HG03095 (cell line): Measurements from ENCODE around the gene PATJ.
"Not testable (repeated sequence)": the region's sequence is repeated elsewhere in the genome, so short reads cannot be mapped to it uniquely, and the experiment has no call there.

ENCODE experiments used
- ATAC-seq: cut with Tn5 transposase; IDR thresholded peaks from one replicate; pipeline ENCODE4 v1.9.1; 2021; ENCODE audit warnings: moderate library complexity; ENCODE audit not compliant: unreplicated experiment

The PATJ gene

DNA sequence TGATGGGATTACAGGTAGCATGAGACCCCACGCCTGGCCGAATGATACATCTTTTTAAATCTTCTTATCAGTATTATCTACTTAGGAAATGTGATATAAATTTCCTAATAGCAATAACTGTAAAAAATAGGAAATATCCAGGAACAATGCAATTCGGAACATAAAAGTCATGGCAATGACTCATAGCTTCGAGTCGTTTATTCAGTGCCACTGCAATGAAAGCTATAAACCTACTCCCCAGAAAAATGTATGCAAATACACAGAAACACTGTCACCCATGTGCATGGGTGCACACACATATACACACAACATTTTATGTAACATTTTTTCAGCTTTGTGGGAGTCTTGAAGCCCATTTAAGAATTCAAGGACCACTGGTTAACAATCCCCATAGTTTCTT is 194.6 kb downstream of the PATJ start:
- ATAC-seq, result no peak

DNA sequence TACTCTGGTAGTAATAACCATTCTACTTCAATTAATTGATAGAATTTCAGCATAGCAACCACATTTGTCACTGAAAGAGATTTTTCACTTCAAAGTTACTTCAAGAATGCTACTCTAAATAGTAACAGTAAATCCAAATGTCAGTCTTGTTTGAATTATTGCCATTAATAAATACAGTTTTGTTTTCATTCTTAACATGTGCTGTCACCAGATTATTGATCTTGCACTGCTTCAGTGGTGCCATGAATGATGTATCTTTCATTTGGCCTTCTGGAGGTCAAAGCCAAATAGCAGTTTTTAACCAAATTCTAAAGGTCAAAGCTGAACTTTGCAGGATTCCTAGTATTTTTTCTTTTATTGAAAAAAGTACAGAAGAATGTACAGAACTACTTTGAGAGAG is 199.5 kb downstream of the PATJ start:
- no peak for ATAC-seq

DNA sequence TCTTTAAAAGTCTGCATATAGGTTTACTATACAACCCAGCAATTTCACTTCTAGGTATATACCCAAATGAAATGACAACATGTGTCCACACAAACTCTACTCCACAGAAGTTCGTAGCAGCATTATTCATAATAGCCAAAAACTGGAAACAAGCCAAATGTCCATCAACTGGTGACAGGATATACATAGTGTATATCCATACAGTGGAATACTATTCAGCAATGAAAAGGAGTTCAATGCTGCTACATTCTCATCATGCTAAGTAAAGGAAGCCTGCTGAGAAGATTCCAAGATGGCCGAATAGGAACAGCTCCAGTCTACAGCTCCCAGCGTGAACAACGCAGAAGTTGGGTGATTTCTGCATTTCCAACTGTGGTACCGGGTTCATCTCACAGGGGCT is 200.6 kb downstream of the PATJ start:
- ATAC-seq, result no peak

DNA sequence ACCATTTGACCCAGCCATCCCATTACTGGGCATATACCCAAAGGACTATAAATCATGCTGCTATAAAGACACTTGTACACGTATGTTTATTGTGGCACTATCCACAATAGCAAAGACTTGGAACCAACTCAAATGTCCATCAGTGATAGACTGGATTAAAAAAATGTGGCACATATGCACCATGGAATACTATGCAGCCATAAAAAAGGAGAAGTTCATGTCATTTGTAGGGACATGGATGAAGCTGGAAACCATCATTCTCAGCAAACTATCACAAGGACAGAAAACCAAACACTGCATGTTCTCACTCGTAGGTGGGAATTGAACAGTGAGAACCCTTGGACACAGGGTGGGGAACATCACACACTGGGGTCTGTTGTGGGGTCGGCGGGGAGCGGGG is 206.4 kb downstream of the PATJ start:
- not testable (repeated sequence) for ATAC-seq

DNA sequence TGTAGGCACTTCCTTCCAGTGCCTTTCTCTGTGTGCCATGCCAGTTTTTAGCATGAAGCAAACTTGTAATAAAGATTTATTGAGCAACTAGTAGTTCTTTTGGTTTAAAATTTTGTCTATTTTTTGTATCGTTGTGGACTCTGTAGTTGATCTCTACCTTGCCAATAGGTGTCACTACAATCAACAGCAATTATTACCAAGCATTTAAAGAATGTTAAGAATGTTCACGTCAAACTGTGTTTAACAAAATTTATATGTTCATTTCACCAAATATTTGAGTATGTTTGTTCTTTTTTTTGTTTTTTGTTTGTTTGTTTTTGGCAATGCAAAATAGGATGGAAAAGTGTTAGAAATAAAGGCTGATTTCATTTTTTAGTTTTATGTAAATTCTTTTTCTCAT is 208.1 kb downstream of the PATJ start:
- no peak for ATAC-seq

DNA sequence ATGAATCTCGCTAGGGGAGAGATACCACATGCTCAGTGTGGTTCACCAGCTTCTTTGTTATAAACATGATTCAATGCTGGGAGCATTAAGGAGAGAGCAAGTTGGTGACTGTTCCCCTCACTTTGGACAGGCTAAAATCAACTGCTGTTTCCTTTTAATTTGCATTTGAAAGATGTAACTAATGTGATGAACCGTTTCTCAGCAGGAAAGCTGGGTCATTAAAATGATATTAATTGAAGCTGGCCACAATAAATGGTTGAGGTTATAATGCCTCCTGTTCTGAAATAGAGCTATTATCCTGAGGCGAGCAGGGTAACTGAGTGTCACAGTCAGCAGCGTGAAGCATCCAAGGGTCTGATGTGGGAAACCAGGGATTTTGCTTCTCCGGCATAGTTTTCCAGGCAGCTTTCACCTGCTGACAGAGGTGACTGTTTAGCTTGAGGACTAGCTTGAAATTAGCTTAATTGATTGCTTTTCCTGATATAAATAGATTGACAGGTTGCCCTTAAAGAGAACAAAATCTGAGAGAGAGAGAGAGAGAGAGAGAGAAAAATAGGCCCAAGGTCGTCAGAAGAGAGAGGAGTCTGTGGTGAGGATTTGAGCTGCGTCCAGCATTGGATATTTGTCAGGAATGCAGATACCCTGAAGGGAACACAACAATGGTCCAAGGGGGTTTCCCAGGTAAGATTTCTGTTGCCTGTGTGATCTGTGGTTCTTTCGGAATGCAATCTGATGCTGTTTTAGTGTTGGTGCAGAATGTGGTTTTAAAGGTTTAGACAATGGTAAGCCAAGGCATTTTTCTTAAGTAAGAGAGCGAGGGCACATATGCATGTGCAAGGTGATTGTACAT is 209.7 kb downstream of the PATJ start:
- no peak for ATAC-seq

DNA sequence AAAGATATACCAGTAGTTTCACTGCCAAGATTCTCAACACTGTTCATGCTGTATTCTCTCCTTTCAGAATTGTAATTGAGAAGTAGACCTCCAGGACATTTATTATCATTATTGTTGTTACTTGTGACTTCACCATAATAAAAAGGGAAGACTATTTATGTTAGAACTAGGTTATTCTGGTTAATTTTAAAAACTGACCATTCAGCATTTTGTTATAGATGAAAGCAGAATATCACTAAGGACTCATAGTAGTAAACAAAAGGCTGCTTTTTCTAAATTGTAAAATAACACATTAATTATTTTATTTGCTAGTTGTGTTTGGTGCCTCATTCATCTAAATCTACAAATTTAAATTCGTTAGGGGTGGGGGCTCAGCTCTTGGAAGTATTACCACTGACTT is 210.4 kb downstream of the PATJ start:
- ATAC-seq, result no peak

DNA sequence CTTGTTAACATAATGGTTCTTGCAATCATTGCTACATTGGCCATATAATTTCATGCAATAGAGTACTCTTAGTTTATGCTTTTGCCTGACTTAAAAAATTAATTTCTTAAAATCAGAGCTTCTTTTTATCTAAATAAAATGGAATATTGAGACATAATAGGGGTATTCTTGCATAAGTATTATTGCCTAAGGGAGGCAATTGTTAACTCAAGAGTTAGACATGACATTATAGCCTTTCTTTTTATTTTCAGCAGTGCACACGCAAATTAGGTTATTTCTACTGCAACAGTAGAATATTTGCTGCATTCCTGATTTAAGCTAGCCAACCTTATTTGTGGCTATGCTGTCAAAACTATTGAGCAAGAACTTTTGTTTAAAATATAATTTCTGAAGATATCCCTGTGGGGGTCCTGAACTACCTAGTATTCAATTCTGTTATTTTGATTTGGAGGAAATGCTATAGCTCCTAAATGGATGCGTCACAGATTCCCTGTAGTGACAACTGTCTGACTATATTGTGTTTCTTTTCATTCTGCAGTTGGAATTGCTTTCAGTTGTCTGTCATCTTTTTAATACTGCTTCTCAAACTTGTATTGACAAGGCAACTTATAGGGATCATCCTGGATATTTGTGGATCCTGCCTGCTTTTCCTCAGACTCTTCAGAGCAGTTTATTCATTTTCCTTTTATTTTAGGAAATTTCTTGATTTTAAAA is 211.0 kb downstream of the PATJ start:
- no peak for ATAC-seq

DNA sequence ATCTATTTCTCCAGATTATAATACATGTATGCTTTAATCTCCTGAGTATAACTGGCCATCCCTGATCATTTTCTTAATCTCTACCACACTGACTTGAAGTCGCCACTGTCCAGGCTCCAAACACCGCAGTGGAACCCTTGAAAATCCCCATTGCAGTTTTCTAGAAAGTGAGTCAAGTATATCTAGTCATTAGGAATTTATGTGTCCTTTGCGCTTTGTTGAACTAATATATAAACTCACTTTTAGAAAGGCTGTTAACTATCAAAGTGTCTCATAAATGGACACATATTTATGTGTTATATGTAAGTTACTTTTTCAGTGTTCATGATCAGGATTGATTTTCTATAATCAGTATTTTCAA is 211.5 kb downstream of the PATJ start:
- no peak for ATAC-seq

DNA sequence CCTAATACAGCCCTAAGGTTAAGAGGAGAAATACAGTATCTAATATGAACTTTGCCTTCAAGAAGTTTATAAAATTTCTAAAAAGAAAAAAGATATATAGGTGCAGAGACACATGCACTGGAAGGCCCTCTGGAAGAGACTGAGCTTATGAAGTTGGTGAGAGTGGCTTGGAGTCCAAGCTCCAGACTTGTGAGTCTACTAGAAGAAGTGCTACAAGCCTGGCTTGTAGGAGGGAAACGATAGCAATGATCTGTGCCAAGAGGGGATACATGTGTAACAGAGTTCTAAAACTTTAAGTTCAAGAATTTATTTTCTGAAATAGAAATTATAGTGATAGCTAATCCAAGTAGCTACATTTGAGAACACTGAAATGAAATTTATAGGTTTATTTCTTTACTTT is 213.0 kb downstream of the PATJ start:
- ATAC-seq, result no peak

DNA sequence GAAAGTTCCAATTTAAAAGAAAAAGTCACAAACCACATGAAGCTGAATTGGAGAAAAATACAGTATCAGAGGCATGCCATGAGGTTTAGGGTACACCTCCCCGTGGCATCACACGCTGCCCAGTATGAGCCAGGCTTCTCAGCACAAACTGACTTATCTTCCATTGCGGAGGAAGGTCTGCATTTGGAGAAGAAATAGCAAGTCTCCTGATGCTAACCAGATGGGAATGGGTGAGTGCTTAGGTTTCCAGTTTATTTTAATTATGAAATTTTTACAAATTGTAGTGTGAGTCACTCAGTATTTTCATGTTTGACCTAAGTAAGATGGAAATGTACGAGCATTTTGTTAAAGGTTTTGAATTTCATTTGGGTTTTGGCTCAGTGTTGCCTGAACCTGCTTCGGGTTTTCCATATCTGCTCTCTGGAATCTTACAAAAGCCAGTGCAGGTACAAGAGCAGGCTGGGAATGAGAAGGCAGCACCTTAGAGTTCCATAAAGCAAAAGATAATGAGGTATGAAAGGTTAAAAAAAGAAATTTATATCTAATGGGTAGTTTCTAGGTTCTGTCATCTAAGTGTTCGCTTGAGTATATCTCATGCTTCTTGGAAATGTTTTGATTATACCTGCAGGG is 213.9 kb downstream of the PATJ start:
- ATAC-seq, result no peak

DNA sequence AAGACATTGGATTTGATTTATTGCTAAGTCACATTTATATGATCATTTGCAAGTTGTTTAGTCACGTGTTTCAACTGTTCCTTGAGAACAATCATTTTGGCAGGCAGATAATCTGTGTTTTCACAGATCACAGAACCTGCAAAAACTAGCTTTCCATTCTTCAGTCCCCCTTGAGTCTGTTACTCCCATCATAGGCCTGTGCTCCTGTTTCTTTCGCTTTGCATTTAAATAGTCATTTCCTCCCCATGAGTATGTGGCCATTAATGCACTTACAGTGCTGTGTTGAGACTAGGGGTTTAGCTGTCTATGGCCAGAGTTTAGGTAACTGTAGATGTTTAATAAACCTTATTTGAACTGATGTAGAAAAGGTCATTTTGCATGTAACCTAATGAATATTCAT is 214.5 kb downstream of the PATJ start:
- no peak for ATAC-seq

DNA sequence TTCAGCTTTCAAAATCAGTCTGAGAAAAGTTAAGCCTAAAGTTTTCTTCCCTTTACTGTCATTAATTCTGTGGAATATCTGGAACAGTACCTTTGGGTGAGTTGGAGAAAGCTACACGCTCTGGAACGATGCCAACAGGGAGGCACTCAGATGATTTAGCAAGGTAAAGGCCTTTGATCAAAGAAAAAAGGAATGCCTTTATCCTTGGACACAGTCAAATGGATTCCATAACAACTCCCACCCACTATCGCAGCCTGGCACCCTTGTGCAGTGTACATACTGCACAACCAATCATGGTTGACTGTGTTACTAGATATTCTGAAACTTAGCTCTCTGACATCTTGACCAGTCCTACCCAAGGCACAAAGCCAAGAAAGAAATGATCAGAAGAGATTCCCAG is 218.7 kb downstream of the PATJ start:
- ATAC-seq, result no peak

DNA sequence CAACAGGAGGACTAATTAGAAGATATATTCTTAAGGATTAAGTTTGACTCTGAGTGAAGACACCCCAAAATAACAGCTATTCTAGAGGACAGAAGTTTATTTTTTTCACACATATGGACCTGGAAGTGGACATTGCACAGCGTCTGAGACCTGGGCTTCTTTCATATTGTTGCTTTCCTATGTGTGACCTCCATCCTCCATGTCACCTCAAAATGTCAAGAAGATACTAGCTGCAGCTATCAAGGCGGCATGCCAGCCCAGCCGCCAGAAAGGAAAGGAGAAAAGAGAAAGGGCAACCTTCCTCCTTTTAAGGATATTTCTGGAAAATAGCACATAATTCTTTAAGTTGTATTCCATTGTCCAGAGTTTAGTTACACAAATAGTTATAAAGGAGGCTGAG is 220.4 kb downstream of the PATJ start:
- ATAC-seq, result no peak

DNA sequence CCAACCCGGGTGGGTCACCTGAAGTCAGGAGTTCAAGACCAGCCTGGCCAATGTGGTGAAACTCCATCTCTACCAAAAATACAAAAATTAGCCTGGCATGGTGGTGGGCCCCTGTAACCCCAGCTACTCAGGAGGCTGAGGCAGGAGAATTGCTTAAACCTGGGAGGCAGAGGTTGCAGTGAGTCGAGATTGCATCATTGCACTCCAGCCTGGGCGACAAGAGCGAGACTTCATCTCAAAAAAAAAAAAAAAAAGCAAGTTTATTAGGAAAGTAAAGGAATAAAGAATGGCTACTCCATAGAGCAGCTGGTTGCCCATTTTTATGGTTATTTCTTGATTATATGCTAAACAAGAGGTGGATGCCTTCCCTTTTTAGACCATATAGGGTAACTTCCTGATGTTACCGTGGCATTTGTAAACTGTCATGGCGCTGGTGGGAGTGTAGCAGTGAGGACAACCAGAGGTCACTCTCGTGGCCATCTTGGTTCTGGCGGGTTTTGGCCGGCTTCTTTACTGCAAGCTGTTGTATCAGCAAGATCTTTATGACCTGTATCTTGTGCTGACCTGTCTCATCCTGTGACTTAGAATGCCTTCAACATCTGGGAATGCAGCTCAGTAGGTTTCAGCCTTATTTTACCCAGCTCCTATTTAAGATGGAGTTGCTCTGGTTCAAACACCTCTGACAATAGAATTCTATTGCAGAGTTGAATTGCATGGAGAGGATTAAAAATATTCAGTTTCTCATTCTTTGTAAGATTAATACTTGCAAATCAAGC is 224.4 kb downstream of the PATJ start:
- ATAC-seq, result not testable (repeated sequence)

DNA sequence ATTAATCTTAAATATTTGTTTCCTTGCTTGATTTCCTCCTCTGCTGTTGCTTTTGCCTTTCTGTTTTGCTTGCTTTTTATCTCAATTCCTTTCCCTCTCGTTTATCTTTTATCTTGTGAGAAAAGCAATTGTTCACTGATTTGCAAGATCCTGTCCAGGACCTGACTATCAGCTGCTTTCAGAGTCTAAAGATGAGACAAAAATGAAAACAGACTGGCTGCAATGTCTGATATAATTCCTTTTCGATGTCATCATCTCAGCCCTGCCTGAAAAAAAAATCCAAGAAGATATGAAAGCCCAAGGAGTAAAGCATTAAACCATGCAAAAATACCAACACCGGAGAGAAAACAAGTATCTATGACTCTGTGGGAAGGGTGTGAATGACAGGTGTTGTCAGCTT is 225.5 kb downstream of the PATJ start:
- no peak for ATAC-seq

DNA sequence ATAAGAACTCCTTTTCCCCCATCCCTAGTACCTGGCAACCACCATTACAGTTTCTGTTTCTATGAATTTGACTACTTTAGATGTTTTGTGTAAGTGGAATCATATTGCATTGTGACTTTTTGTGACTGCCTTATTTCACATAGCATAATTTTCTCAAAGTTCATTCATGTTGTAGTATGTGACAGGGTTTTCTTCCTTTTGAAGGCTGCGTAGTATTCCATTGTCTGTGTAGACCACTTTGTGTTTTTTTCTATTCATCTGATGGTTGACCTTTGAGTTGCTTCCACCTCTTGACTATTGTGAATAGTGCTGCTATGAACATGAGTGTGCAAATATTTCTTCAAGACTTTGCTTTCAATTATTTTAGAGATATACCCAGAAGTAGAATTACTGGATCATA is 226.6 kb downstream of the PATJ start:
- ATAC-seq, result no peak

DNA sequence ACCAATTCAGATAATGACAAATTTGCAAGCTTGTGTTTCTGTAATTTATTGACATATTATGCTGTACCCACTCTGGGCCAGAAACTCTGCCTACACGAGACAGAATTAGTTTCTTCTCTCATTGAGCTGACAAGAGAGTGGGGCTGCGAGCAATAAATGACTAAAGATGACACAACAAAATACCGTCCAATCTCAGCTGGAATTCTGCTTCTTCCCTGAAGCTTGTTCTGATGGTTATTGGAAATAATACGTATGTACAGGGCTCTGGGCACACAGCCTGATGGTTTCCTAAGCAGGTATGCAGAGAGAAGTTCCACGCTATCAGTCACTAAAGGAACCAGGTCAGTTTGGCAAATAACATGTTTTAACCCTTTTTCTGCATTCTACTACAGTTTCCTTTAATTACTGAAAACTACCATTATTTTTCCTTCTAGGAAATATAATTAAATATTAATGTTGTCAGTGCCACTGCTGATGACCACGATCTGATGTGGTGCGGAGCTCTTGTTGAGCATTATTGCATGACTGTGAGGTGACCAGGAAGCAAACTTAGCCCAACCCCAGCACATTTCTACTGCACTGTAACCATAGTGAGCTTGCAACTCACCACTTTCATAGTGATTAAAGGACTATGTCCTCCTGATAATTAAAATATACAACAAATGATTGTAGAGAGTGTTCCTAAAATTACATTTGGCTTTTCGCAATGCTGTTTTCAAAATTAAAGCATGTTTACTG is 231.0 kb downstream of the PATJ start:
- no peak for ATAC-seq

DNA sequence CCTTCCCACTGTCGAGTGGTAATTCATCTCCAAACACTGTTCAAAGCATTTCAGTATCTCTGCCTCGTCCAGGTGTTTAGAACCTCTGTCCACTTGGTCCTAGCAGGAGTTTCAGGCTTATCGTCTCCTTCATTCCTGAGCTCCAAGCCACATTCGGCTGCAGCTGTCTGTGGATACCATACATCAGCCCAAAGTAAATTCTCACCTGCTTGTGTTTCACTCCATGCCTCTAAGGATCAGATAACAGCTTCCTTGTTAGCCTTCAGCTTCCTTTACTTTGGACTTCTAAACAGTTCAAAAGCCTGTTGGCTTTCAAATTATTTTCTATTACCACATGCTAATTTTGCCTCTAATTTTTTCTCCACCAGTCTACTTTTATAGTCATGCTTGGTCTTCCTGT is 233.4 kb downstream of the PATJ start:
- ATAC-seq, result no peak

DNA sequence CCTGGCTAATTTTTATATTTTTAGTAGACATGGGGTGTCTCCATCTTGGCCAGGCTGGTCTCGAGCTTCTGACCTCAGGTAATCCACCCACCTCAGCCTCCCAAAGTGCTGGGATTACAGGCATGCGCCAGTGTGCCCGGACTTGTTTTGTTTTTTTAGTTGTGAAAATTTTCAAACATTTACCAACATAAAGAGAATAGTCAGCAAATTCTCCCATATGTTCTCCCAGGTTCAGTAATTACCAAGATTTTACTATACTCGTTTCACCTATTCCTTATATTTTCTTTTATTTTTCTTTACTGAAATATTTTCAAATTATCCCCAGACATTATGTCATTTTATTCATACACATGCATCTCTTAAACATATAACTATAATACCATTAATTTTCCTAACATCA is 234.3 kb downstream of the PATJ start:
- ATAC-seq, result no peak

DNA sequence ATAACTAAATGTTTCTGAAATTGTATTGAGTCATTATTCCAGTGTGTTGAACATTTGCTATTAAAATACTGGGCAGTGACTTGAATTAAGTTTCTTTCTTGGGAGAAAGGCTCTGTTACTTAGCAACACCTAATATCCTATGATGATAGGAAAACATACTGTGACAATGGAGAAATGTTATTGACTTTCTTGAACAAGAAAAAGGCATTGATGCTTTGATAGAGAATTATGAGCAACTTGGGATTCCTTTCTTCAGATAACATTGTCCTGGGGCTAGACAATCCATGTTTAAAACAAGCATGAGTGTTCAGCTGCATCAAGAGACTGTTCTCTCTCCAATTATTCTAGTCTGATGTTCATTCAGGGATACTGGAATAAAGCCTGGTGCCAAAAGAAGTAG is 236.5 kb downstream of the PATJ start:
- no peak for ATAC-seq
